DOHH2 (cell line): Measurements from ENCODE around the gene CDK5.

Source experiments
- H3F3A ChIP-seq: fragments of 200-600 bp; sonication (generic), shearing (Covaris generic); 2 replicates; pipeline ENCODE4 v1.6.0; 2016; ENCODE audit warnings: antibody characterized with exemption, mild to moderate bottlenecking; ENCODE audit not compliant: control insufficient read depth, insufficient read depth
- H3K27ac ChIP-seq: fragments of 200-600 bp; sonication (generic); 2 replicates; pipeline ENCODE4 v1.5.1; 2014; ENCODE audit warnings: low read depth, mild to moderate bottlenecking, low read length, moderate library complexity
- H3K27me3 ChIP-seq: fragments of 200-600 bp; sonication (generic); 2 replicates; pipeline ENCODE4 v1.6.1; 2014; ENCODE audit warnings: mild to moderate bottlenecking, low read length, mixed read lengths; ENCODE audit not compliant: control insufficient read depth
- H3K36me3 ChIP-seq: fragments of 200-600 bp; sonication (generic); 2 replicates; pipeline ENCODE4 v1.6.1; 2014; ENCODE audit warnings: mild to moderate bottlenecking, low read length, moderate library complexity, mixed read lengths; ENCODE audit not compliant: control insufficient read depth
- H3K4me1 ChIP-seq: fragments of 200-600 bp; sonication (generic); 2 replicates; pipeline ENCODE4 v1.6.1; 2014; ENCODE audit warnings: mild to moderate bottlenecking, low read length, mixed read lengths; ENCODE audit not compliant: control insufficient read depth
- H3K4me2 ChIP-seq: fragments of 200-600 bp; sonication (generic); 2 replicates; pipeline ENCODE4 v1.6.0; 2014; ENCODE audit warnings: mild to moderate bottlenecking, low read length, moderate library complexity
- H3K4me3 ChIP-seq: fragments of 200-600 bp; sonication (generic); 2 replicates; pipeline ENCODE4 v1.5.1; 2014; ENCODE audit warnings: mild to moderate bottlenecking, low read length, mixed read lengths
- H3K79me2 ChIP-seq: fragments of 200-600 bp; sonication (generic); 2 replicates; pipeline ENCODE4 v1.6.1; 2014; ENCODE audit warnings: mild to moderate bottlenecking, low read length, mixed read lengths; ENCODE audit not compliant: control insufficient read depth
- H3K9me2 ChIP-seq: fragments of 200-600 bp; sonication (generic); replicated peaks from 2 replicates; pipeline ENCODE4 v1.6.1; 2014; ENCODE audit warnings: mild to moderate bottlenecking, low read length, mixed read lengths; ENCODE audit not compliant: control insufficient read depth
- H3K9me3 ChIP-seq: fragments of 200-600 bp; sonication (generic); 2 replicates; pipeline ENCODE4 v1.6.1; 2014; ENCODE audit warnings: antibody characterized with exemption, low read length, mixed read lengths; ENCODE audit not compliant: control insufficient read depth, insufficient read depth
- H4K20me1 ChIP-seq: fragments of 200-600 bp; sonication (generic); 2 replicates; pipeline ENCODE4 v1.6.0; 2014; ENCODE audit warnings: low read depth, mild to moderate bottlenecking, antibody characterized with exemption, low read length, moderate library complexity; ENCODE audit not compliant: control insufficient read depth, insufficient read depth
- EZH2phosphoT487 ChIP-seq: fragments of 200-600 bp; sonication (generic); IDR thresholded peaks from 2 replicates; pipeline ENCODE4 v1.6.1; 2017; ENCODE audit warnings: borderline replicate concordance, mild to moderate bottlenecking, antibody characterized with exemption, low read length, moderate library complexity, mixed read lengths
- TF ChIP-seq, protein P1 (sequence below): fragments of 200-600 bp; sonication (generic); IDR thresholded peaks from one replicate; pipeline ENCODE4 v1.5.1; 2014; ENCODE audit warnings: antibody characterized with exemption, mild to moderate bottlenecking, low read depth, low read length; ENCODE audit not compliant: poor library complexity, severe bottlenecking

CDK5 gene

DNA sequence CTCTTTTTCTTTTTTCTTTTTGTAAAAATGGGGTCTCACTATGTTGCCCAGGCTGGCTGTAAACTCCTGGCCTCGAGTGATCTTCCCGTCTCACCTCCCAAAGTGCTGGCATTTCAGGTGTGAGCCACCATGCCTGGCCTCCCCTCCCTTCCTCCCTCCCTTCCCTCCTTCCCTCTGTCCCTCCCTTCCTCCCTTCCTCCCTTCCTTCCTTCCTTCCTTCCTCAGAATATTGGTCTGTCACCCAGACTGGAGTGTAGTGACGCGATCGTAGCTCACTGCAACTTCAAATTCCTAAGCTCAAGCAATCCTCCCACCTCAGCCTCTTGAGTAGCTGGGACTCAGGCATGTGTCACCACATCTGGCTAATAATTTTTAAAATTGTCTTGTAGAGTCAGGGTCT is 37.0 kb upstream of the CDK5 start:
- H3K27ac ChIP-seq, result no peak overlapping the region
- H3K36me3 ChIP-seq, result no peaks in the 10 kb centered on the region
- no peaks in the 10 kb centered on the region for H3K9me2 ChIP-seq
- H3K4me1 ChIP-seq, result peaks cover 6% of the 10 kb centered on the region; the same call in 1 of the 2 replicates
- H3K4me3 ChIP-seq, result no peak overlapping the region
- no peaks in the 10 kb centered on the region for H4K20me1 ChIP-seq
- TF ChIP-seq, protein P1, sequence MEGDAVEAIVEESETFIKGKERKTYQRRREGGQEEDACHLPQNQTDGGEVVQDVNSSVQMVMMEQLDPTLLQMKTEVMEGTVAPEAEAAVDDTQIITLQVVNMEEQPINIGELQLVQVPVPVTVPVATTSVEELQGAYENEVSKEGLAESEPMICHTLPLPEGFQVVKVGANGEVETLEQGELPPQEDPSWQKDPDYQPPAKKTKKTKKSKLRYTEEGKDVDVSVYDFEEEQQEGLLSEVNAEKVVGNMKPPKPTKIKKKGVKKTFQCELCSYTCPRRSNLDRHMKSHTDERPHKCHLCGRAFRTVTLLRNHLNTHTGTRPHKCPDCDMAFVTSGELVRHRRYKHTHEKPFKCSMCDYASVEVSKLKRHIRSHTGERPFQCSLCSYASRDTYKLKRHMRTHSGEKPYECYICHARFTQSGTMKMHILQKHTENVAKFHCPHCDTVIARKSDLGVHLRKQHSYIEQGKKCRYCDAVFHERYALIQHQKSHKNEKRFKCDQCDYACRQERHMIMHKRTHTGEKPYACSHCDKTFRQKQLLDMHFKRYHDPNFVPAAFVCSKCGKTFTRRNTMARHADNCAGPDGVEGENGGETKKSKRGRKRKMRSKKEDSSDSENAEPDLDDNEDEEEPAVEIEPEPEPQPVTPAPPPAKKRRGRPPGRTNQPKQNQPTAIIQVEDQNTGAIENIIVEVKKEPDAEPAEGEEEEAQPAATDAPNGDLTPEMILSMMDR, result no peak
- no peak for TF ChIP-seq EZH2phosphoT487
- no peaks in the 10 kb centered on the region for H3F3A ChIP-seq
- H3K9me3 ChIP-seq, result no peaks in the 10 kb centered on the region
- no peaks in the 10 kb centered on the region for H3K79me2 ChIP-seq
- no peak overlapping the region for H3K4me2 ChIP-seq
- peaks cover 6% of the 10 kb centered on the region for H3K27me3 ChIP-seq

DNA sequence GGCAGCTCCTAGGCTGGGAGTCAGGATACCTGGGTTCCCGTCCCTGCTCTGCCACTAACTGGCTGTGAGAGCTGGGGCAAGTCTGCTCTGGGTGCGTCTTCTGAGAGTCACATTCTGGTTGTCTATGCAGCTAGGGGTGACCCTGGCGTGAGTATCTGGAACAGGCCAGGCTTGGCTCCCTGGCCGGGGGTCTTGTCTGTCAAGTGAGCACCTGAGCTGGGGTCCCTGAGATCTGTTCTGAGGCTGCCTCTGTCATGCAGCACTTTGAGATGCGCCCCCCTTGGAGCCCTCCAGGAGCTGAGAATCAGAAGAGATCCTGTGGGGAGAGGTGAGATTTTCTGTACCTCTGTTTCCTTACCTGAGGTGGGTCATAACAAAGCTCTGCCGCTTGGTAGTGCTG is 36.1 kb upstream of the CDK5 start:
- H3K4me2 ChIP-seq, result no peak overlapping the region
- peaks cover 6% of the 10 kb centered on the region; the same call in 1 of the 2 replicates for H3K4me1 ChIP-seq
- no peak overlapping the region for H3K27ac ChIP-seq
- H3K9me3 ChIP-seq, result no peaks in the 10 kb centered on the region
- no peaks in the 10 kb centered on the region for H3K36me3 ChIP-seq
- TF ChIP-seq, protein P1, result no peak
- TF ChIP-seq EZH2phosphoT487, result no peak
- H4K20me1 ChIP-seq, result no peaks in the 10 kb centered on the region
- H3K27me3 ChIP-seq, result peaks cover 16% of the 10 kb centered on the region
- H3F3A ChIP-seq, result no peaks in the 10 kb centered on the region
- H3K4me3 ChIP-seq, result no peak overlapping the region
- no peaks in the 10 kb centered on the region for H3K9me2 ChIP-seq
- no peaks in the 10 kb centered on the region for H3K79me2 ChIP-seq

DNA sequence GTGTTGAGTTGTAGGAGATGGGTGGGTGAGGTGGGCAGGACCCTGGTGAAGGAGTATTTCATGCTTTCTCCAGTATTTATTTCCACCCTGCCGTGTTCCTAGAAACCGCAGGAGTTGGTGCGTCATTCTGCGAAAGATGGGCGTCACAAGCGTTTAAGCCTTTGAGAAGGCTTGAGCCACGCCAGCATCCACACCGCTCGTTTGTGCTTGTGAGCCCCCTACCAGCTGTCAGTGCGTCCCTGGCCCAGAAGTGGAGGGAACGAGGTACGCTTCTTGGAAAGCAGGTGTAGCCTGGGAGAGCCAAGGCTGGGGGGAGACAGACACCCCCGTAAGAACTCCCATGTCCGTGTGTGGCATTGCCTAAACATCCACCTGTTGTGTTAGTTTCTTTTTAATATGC is 34.3 kb upstream of the CDK5 start:
- no peak overlapping the region for H3K4me3 ChIP-seq
- no peaks in the 10 kb centered on the region for H3K79me2 ChIP-seq
- H3F3A ChIP-seq, result no peaks in the 10 kb centered on the region
- TF ChIP-seq, protein P1, result no peak
- TF ChIP-seq EZH2phosphoT487, result no peak
- H3K27me3 ChIP-seq, result peaks cover 33% of the 10 kb centered on the region
- H4K20me1 ChIP-seq, result peaks cover 6% of the 10 kb centered on the region
- peaks cover 10% of the 10 kb centered on the region for H3K4me1 ChIP-seq
- H3K4me2 ChIP-seq, result no peak overlapping the region
- H3K27ac ChIP-seq, result no peak overlapping the region
- H3K36me3 ChIP-seq, result no peaks in the 10 kb centered on the region
- H3K9me3 ChIP-seq, result no peaks in the 10 kb centered on the region
- no peaks in the 10 kb centered on the region for H3K9me2 ChIP-seq
